GM18519 (cell line): Measurements from ENCODE around the gene GSDMA.

Experiments used
- ATAC-seq: cut with Tn5 transposase; IDR thresholded peaks from one replicate; pipeline ENCODE4 v1.9.1; 2021; ENCODE audit warnings: mild to moderate bottlenecking, moderate library complexity; ENCODE audit not compliant: unreplicated experiment, low FRiP score

The GSDMA gene, protein sequence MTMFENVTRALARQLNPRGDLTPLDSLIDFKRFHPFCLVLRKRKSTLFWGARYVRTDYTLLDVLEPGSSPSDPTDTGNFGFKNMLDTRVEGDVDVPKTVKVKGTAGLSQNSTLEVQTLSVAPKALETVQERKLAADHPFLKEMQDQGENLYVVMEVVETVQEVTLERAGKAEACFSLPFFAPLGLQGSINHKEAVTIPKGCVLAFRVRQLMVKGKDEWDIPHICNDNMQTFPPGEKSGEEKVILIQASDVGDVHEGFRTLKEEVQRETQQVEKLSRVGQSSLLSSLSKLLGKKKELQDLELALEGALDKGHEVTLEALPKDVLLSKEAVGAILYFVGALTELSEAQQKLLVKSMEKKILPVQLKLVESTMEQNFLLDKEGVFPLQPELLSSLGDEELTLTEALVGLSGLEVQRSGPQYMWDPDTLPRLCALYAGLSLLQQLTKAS

DNA sequence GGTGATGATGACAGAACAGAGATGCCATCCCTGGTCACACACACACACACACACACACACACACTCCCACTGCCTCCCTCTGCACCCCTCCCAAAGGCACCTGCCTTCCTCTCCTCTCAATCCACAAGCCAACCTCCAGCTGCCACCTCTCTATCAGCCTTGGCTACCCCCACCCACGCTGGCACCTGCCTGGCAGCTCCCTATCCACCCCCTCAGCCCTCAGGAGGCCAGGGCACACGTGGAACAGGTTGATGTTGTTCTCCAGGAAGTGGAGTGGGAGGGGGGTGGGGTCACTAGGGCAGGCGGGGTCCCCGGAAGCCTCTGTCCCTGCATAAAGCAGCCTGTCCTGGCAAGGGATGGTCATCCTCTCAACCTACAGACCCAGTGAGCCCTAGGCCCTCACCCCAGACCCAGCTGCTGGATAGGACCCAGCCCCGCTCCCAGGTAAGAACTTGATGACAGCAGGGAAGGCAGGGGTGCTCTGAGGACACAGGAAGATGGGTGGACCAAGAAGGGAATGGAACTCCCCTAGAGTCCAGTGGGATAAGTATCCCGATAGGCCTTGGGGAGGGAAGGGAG, at the start of gene GSDMA:
TSS of gene GSDMA (plus strand) at position 363 of the 579 bp plus-strand sequence. CDS start 2,684 bp downstream, outside the sequence.
- no peak for ATAC-seq

- ATAC-seq = no peak
Observed at GRCh38 chr17:39913989-39914388, 48.8 kb upstream of the GSDMA start.

DNA sequence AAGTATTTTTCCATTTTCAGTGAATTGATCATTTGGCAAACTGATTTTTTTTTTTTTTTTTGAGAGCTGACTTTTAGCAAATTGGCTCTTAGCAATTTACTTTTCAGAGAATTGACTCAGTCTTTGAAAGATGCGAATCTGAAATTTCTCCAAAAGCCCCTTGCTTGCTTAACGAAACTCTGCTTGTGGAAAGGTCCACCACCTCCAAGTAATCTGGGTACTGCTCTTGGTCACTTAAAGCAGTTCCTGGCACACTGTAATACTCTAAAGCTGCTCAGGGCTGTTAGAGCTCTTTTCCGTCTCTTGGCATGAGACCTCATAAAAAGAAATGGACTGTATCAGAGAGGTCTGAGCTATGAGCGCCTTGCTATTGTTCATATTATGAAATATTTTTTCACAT, 47.2 kb upstream of the GSDMA start:
- ATAC-seq = no peak

DNA sequence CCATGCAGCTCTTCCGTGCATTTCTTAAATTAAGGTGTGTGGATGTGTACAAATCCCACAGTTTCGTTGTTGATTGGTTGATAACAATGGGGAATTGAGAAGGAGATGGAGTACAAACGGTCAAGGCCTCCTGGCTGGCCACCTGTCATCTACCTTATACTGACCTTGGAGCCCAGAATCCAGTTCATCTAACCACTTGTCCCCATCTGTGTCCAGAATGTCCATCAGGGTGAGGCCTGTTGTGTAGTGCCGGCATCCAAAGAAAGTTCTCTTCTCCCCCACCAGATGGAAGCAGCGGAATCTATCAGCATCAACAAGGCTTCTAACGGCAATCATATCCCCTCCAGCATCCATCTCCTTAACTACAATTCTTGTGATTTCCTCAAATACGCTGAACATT, 45.9 kb upstream of the GSDMA start:
- no peak for ATAC-seq

- ATAC-seq = no peak
Observed at GRCh38 chr17:39919087-39919683, 43.6 kb upstream of the GSDMA start.

DNA sequence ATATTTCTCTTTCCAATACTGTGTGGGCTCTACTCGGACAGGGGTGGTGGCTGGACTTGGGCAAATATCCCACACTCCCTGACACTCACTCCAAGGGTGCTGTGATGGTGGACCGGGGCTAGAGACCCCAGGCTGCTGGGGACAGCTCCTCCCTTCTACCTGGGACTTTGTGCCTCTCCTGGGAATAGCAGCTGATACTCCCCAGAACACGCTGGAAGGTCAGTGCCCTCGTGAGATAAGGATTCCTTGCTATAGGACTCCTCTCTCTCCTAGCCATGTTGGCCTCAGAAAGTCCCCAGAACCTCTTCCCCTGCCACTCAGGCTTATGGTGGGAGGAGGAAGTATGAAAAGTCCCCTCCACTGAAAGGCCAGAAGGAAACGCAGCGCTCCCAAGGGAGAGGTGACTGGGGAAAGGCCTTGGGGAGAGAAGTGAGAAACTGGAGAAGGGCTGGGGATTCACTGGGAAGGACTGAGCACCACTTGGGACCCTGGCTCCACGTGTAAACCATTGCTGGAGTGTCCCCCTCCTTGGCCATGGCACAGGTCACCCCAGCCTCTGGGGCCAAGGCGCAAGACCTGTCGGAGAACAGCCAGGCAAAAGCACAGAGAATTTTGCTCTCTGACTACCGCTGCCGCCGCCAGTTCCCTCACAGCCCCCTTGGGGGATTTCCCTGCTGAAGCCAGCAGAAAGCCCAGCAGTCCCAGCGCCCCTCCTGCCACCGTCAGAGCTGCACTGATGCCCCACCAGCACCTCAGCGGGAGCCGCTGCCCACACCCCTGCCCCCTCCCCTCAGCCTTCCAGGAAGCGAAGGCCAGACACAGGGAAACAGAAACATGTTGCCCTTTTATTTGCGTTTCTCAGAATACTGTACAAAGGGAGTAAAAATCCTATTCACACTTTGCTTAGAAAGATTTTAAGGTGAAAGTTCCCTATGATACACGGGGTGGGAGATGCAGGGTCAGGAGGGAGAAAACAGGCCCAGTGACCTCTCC, 42.3 kb upstream of the GSDMA start:
- no peak for ATAC-seq

GRCh38 chr17:39921323-39921722, 41.5 kb upstream of the GSDMA start:
- no peak for ATAC-seq

DNA sequence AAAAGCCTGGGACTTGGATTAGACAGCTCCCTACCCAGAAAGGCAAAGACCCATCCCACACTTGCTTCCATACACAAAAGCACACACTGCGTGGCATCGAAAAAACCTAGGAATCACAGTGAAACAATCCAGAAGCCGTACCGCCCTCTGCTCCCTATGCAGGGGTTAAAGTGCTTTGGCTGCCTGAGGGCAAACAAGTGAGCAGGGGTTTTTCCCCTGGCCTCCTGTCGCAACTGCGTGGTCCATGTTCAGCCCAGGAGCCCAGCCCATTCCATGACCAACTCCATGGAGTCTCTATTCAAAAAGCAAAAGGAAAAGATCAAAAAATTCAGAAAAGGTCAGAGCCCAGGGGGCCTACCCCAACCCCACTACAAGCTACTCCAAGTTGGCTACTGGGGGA, 40.8 kb upstream of the GSDMA start:
- no peak for ATAC-seq

- no peak for ATAC-seq
Observed at GRCh38 chr17:39923230-39923629, 39.6 kb upstream of the GSDMA start.

- no peak for ATAC-seq
Observed at GRCh38 chr17:39923836-39924690, 38.7 kb upstream of the GSDMA start.

DNA sequence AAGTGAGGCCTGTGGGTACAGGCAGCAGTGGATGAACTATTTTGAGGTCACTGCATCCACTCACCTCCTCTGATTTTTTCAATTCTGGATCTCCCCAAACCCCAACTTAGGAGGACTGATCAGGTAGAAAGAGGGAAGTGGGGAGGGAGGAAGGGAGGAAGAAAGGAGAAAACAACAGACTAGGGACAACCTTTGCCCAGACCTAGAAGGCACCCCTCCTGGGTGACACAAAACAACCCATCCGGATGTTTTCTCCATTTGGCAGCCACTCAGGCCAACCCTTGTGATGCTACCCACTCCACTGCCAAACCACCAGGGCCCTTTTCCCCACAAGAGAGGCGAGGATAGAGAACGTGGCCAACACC, 38.1 kb upstream of the GSDMA start:
- ATAC-seq = no peak

GRCh38 chr17:39925282-39926134, 37.3 kb upstream of the GSDMA start:
- ATAC-seq = no peak

GRCh38 chr17:39926135-39926587, 36.6 kb upstream of the GSDMA start:
- ATAC-seq = no peak

- ATAC-seq = no peak
Observed at GRCh38 chr17:39926588-39927100, 36.2 kb upstream of the GSDMA start.

GRCh38 chr17:39927101-39927928, 35.5 kb upstream of the GSDMA start, which contains the start of the genes LRRC3C and ORMDL3:
Gene LRRC3C, plus strand, starts transcription at chr17:39927732. Its CDS starts 13,792 bp downstream, at chr17:39941524.
Gene ORMDL3, minus strand, starts transcription at chr17:39927601. Its CDS starts 3,398 bp downstream, at chr17:39924203.
- ATAC-seq = peak; percentile 41

GRCh38 chr17:39927929-39928857, 34.6 kb upstream of the GSDMA start:
- no peak for ATAC-seq
